NCI-H774 (cell line): ENCODE results near the gene RNU6-9.
A peak's percentile ranks its signal among the peaks of the same experiment; 100 is the strongest.

ENCODE experiments used
- DNase-seq: peaks from one replicate; lab custom pipeline; 2025; lab: John Stamatoyannopoulos, UW

Gene RNU6-9

GRCh38 chr19:936175-936546 is 42.9 kb downstream of the RNU6-9 start:
- DNase-seq, result no peak

- no peak for DNase-seq
These were observed 44.0 kb downstream of the RNU6-9 start for GRCh38 chr19:937259-937694.

- no peak for DNase-seq
These were observed 45.1 kb downstream of the RNU6-9 start for GRCh38 chr19:938233-938923.

GRCh38 chr19:939439-939838 is 46.2 kb downstream of the RNU6-9 start:
- no peak for DNase-seq

- DNase-seq, result no peak
These were observed 46.6 kb downstream of the RNU6-9 start for GRCh38 chr19:939922-940321.

GRCh38 chr19:940591-941291 is 47.5 kb downstream of the RNU6-9 start:
- DNase-seq, result peak; percentile 66

GRCh38 chr19:941292-942132 is 48.2 kb downstream of the RNU6-9 start:
- no peak for DNase-seq

- no peak for DNase-seq
These were observed 48.9 kb downstream of the RNU6-9 start for GRCh38 chr19:942133-942645.
